Measurements from ENCODE around the gene WDR93.

Gene WDR93

DNA sequence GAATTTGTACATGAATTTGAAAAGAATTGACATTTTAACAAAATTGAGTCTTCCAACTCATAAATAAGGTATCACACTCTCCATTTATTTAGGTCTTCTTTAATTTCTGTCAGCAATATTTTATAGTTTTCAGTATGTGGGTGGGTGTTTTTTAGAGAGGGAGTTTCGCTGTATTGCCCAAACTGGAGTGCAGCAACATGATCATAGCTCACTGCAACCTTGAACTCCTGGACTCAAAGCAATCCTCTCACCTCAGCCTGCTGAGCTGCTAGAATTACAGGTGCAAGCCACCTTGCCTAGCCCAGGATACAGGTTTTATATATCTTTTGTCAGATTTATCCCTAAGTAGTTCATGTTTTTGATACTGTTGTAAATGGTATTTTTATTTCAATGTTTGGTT is 4.6 kb downstream of the WDR93 start:
- TF ChIP-seq, protein P1, sequence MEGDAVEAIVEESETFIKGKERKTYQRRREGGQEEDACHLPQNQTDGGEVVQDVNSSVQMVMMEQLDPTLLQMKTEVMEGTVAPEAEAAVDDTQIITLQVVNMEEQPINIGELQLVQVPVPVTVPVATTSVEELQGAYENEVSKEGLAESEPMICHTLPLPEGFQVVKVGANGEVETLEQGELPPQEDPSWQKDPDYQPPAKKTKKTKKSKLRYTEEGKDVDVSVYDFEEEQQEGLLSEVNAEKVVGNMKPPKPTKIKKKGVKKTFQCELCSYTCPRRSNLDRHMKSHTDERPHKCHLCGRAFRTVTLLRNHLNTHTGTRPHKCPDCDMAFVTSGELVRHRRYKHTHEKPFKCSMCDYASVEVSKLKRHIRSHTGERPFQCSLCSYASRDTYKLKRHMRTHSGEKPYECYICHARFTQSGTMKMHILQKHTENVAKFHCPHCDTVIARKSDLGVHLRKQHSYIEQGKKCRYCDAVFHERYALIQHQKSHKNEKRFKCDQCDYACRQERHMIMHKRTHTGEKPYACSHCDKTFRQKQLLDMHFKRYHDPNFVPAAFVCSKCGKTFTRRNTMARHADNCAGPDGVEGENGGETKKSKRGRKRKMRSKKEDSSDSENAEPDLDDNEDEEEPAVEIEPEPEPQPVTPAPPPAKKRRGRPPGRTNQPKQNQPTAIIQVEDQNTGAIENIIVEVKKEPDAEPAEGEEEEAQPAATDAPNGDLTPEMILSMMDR (IDR thresholded peaks at IDR 0.05; ENCODE audit: control insufficient read depth, insufficient read depth, low read depth, low read length, missing control alignments), result no peak
- no peak overlapping the region for H3K4me3 ChIP-seq (ENCODE audit: control insufficient read depth, low read depth, low read length)
- DNase-seq (ENCODE audit: low read depth), result no peak

DNA sequence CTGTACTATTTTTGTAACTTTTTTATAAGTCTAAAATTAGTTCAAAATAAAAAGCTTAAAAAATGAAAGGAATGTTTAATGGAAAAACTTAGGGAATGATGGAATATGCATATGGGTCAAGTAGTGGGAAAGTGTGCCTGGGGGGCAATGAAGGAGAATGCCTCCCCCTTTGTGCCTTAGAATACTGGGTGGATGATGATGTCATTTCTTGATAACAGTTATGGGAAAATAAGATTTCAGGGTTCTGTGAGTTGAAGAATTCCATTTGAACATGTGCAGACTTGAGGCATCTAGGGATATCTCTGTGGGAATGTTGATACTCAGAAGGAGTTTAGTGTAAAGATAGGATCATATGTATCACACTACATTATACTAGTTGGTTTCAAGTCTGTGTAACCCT is 13.8 kb downstream of the WDR93 start:
- DNase-seq (ENCODE audit: low read depth), result no peak
- no peak overlapping the region for H3K4me3 ChIP-seq (ENCODE audit: control insufficient read depth, low read depth, low read length)
- TF ChIP-seq, protein P1 (IDR thresholded peaks at IDR 0.05; ENCODE audit: control insufficient read depth, insufficient read depth, low read depth, low read length, missing control alignments), result no peak

DNA sequence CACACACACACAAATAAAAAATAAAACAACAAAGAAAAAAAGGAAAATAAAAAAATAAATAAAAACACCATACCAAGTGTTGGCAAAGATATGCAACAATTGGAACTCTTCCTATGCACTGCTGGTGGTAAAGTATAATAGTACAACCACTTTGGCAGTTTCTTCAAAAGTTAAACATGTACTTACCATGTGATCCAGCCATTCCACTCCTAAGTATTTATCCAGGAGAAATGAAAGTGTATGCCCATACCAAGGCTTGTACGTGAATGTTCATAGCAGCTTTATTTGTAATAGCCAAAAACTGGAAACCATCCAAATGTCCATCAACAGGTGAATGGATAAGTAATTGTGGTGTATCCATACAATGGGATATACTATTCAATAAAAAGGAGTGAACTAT is 17.0 kb downstream of the WDR93 start:
- TF ChIP-seq, protein P1 (IDR thresholded peaks at IDR 0.05; ENCODE audit: control insufficient read depth, insufficient read depth, low read depth, low read length, missing control alignments), result no peak
- DNase-seq (ENCODE audit: low read depth), result no peak
- no peak overlapping the region for H3K4me3 ChIP-seq (ENCODE audit: control insufficient read depth, low read depth, low read length)

DNA sequence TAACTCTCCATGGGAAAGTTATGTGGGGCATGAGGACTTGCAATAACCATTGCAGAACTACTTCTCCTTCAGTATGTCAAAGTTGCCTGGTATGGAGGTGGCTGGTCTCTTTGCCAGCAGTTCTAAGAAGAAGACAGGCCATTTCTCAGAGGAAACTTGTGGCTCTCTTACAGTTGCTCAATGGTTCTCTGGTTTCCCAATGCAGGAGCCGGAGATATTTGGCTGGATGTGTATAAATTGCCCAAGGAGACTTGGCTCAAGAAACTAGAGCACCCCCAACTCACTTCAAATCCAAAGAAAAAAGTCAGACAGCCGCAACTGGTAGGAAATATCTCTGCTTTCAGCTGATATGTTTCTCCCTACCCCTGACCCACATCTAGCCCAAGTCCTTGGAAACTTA is 24.2 kb downstream of the WDR93 start:
- TF ChIP-seq, protein P1 (IDR thresholded peaks at IDR 0.05; ENCODE audit: control insufficient read depth, insufficient read depth, low read depth, low read length, missing control alignments), result no peak
- DNase-seq (ENCODE audit: low read depth), result no peak
- H3K4me3 ChIP-seq (ENCODE audit: control insufficient read depth, low read depth, low read length), result no peak overlapping the region

DNA sequence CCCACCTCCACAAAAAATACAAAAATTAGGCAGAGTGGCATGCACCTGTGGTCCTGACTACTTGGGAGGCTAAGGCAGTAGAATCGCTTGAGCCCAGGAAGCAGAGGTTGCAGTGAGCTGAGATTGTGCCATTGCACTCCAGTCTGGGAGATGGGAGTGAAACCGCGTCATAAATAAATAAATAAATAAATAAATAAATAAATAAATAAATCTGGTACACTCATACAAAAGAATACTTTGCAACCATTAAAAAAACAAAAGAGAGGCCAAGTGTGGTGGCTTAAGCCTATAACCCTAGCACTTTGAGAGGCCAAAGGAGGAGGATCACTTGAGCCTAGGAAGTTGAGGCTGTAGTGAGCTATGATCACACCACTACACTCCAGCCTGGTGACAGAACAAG is 32.4 kb downstream of the WDR93 start:
- no peak for DNase-seq (ENCODE audit: low read depth)
- H3K4me3 ChIP-seq (ENCODE audit: control insufficient read depth, low read depth, low read length), result no peak overlapping the region
- TF ChIP-seq, protein P1 (IDR thresholded peaks at IDR 0.05; ENCODE audit: control insufficient read depth, insufficient read depth, low read depth, low read length, missing control alignments), result no peak

DNA sequence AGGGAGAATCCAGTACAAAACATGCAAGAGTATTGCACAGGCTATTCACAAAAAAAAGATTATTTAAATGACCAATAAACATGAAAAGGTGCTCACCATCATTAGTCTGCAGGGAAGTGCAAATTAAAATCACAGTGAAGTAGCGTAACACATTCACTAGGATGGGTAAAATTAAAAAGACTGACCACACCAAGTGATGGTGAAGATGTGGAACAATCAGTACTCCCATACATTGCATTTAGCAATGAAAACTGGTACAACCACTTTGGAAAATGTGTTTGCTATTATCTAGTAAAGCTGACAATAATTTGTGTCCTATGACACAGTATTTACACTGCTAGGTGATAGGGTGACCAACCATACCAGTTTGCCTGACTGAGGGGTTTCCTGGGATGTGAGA is 34.0 kb downstream of the WDR93 start:
- no peak for DNase-seq (ENCODE audit: low read depth)
- TF ChIP-seq, protein P1 (IDR thresholded peaks at IDR 0.05; ENCODE audit: control insufficient read depth, insufficient read depth, low read depth, low read length, missing control alignments), result no peak
- no peak overlapping the region for H3K4me3 ChIP-seq (ENCODE audit: control insufficient read depth, low read depth, low read length)

DNA sequence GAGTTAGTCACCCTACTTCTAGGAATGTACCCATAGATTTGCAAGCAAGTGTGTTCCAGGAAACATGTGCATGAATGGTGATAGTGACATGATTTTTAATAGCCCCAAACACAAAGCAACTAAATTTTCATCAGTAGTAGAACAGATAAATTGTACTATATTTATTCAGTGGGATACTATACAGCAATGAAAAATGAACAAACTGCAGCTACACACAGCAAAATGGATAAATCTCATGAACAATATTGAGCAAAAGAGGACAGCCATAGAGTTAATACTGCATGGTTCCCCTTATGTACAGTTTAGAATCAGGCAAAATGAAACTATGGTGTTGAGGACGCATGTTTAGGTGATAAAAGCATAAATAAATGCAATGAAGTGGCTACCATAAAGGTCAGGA is 34.5 kb downstream of the WDR93 start:
- no peak overlapping the region for H3K4me3 ChIP-seq (ENCODE audit: control insufficient read depth, low read depth, low read length)
- DNase-seq (ENCODE audit: low read depth), result no peak
- TF ChIP-seq, protein P1 (IDR thresholded peaks at IDR 0.05; ENCODE audit: control insufficient read depth, insufficient read depth, low read depth, low read length, missing control alignments), result no peak

Data from AG09309 (cell line).